GM12892 (cell line): ENCODE data around the gene ACAT2.

Experiments
- POLR2AphosphoS5 ChIP-seq: IDR thresholded peaks from 2 replicates; pipeline ENCODE4 v1.6.1; 2011; ENCODE audit warnings: low read depth, low read length, control low read depth
- TAF1 ChIP-seq: IDR thresholded peaks from 2 replicates; pipeline ENCODE4 v1.6.1; 2011; ENCODE audit warnings: low read depth, mild to moderate bottlenecking, control low read depth, low read length, borderline replicate concordance

DNA sequence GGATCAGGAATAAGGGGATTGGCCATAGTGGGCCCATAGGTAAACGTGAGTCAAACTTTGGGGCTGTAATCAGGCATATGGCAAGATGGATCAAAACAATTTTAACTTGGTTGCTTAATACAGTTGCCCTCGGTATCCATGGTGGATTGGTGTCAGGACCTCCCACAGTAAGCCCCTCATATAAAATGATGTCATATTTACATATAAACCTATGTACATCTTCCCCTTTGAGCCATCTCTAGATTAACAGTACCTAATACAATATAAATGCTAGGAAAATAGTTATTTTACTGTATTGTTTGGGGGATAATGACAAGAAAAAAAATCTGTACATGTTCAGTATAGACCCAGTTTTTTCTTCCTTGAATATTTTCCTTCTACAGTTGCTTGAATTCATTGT is 7.4 kb upstream of the ACAT2 start:
- TF ChIP-seq POLR2AphosphoS5 = no peak
- no peak for TF ChIP-seq TAF1
